Smooth muscle cell of the brain vasculature (primary cell): ENCODE measurements around the gene RBM14.
"Not testable (repeated sequence)": the region's sequence is repeated elsewhere in the genome, so short reads cannot be mapped to it uniquely, and the experiment has no call there.

Experiments used
- DNase-seq: peaks from one replicate; pipeline ENCODE4 v3.0.0-alpha.2; 2012; ENCODE audit warnings: low read depth, low spot score

RBM14 gene

DNA sequence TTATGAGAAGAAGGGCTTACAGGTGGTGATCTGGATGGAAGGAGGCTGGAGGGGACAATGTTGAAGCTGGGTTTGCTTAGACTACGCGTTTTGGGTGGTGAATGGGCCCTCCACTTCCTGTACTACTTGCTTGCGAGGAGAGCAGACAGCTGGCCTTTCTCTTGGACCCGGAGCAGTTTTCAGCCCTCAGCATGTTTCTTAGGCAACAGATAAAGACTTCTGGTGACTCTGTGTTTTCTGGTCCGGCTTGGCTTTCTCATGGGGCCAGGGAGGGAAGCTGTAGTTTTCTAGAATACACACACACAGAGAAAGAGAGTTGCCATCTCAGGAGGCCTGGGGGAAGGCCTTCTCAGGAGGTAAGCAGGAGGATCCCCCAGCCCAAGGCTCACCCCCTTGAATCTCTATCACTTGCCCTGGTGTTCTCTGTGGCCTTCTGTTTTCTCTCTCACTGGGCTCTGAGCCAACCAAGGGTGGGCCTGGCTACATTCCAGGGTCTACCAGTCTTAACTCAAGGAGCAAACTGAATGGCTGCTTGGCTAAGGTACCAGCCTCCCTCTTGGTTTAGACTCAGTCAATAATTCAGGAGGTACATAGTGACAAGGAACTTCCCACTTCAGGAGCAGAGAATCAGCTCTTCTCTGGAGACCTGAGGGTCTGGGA, 21.1 kb upstream of the RBM14 start:
- DNase-seq, result no peak

DNA sequence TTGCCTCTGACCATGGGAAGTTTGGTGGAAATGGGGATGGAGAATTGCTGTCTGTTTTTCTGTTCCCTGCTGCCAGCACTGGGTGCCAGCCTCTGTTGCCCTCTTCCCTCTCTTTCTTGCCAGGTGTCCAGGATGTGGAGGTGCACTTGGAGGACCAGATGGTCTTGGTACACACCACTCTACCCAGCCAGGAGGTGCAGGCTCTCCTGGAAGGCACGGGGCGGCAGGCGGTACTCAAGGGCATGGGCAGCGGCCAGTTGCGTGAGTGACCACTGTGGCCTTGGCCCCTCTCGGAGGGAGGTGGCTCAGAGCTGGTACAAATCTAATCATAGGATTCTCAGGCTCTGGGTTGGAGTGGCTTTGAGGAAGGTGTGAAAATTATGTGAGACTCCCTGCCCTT, 17.4 kb upstream of the RBM14 start:
- DNase-seq, result no peak

DNA sequence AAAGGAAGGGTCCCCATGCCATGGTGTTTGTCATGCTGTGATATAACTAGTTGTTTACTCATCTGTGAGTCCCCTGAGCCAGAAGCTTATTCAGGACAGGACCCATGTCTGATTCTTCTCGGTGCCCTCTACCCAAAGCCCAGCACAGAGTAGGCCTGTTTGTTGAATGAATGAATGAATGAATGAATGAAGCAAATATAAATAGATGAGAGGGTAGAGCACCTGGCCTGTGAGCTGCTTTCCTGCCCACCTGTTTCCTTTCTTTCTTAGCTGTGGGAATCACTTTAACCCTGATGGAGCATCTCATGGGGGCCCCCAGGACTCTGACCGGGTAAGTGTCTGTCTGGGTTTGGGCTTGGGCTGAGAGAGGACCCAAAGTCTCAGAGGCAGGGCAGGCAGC, 16.2 kb upstream of the RBM14 start:
- DNase-seq, result no peak

DNA sequence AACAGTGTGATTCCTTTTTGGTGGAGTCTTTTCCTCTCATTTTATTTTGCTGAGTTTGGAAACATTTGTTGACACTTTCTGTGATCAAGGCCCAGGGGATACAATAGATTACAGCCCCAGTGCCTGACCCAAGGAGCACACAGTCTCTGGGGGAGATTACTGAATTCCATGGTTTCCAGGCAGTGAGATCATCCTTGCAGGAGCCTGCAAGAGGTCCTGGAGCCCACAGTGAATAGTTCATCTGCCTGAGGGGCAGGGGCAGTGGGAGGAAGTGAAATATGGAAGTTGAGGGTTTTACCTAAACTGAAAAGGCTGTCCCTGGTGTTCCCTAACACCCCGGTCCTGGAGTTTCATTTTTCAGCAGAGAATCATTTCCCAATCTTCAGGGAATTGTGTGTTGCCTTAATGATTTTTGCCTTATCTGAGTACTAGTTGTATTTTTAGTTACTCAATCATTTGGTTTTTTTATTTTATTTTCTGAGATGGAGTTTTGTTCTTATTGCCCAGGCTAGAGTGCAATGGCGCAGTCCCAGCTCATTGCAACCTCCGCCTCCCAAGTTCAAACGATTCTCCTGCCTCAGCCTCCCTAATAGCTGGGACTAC, 15.7 kb upstream of the RBM14 start:
- DNase-seq, result no peak

DNA sequence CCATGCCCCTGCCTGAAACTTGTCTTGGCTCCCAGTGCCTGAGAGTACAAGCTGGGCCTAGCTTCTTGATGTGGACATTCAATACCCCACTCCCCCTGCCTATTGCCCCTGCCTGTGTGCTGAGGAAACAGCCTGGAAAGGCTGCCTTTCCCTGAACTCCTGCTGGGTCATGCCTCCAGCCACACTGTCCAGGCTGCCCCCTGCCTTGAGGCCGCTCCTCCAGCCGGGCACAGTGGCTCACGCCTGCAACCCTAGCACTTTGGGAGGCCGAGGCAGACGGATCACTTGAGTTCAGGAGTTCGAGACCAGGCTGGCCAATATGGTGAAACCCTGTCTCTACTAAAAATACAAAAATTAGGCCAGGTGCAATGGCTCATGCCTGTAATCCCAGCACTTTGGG, 13.4 kb upstream of the RBM14 start:
- no peak for DNase-seq

DNA sequence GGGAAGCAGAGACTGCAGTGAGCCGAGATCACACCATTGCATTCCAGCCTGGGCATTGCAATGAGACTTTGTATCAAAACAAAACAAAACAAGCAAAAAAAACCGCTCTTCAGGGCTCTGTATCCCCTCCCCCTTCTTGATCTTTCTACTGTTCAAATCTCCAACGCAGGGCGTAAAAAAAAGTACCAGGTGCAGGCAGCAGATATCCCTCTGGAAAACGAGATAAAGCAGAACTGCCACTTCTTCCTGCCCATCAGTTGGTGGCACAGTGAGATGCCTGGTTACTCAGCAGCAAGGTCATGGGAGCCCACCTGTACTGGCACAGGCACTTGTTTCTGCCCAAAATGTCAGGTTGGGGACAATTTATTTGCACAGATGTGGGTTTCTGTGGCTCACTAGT, 12.3 kb upstream of the RBM14 start:
- no peak for DNase-seq

DNA sequence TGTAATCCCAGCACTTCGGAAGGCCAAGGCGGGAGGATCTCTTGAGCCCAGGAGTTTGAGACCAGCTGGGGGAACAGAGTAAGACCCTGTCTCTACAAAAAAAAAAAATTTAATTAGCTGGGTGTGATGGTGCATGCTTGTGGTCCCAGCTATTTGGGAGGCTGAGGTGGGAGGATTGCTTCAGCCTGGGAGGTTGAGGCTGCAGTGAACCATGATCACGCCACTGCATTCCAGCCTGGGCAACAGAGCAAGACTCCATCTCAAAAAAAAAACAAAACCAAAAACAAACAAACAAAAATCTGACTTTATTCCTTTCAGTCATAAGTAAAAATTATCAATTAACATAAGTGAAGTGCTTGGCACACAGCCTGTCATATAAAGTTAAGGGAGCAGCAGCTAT, 9.8 kb upstream of the RBM14 start:
- not testable (repeated sequence) for DNase-seq

DNA sequence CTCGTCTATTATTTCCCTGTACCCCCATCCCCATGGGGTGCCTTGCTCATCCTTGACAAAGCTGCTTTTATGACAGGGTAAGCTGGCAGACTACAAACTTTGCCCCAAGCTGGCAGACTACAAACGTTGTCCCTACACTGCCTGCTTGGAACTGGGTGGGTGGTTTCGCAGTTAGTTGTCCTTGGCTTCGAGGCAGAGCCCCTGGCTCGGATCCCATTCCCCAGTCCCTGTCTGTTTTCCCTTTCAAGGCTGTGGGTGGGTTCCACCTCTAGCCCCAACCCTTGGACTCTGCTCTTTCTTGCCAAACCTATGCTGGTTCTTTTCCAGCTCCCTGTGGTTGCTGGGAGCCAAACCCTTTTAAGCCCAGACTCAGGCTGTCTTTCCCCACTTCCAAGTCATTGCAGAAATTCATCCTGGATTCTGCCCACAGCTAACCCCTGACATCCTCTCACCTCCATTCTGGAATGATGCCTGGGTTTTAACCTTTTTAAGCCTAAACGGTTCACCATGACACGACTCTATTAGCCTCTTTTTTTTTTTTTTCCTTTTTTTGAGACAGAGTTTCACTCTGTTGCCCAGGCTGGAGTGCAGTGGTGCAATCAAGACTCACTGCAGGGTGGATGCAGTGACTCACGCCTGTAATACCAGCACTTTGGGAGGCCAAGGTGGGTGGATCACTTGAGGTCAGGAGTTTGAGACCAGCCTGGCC, 9.2 kb upstream of the RBM14 start:
- DNase-seq, result peak; percentile 83

DNA sequence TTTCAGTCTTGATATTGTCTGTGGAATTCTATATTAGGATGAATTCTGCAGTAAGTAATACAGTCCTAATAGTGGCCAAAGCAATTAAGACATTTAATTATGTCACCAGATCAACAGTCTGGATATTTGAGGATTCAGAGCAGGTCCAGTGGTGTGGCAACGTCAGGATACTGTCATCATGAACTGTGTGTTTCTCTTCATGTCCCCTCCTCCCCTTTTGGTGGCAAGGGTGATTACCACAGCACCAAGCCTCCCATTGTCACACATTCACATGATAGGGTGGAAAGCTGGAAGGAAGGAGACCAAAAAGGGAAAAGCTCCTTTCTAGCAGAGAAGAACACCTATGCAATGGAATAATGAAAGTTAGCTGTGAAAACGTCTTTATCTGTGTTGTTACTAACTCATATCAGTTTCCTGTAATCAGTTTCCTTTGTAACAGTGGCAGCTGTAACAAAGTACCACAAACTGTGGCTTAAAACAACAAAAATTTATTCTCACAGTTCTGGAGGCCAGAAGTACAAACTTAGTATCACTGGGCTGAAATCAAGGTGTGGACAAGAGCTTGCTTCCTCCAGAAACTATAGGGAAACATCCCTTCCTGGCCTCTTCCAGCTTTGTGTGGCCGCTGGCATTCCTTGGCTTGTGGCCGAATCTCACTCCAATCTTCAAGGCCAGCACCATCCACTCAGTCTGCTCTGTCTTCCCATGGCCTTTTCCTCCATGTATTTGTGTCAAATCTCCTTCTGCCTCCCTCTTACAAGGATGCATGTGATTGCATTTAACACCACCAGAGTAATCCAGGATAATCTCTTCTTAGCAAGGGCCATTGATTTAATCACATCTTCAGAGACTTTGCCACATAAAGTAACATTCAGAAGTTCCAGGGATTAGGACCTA, 6.5 kb upstream of the RBM14 start:
- DNase-seq, result no peak

DNA sequence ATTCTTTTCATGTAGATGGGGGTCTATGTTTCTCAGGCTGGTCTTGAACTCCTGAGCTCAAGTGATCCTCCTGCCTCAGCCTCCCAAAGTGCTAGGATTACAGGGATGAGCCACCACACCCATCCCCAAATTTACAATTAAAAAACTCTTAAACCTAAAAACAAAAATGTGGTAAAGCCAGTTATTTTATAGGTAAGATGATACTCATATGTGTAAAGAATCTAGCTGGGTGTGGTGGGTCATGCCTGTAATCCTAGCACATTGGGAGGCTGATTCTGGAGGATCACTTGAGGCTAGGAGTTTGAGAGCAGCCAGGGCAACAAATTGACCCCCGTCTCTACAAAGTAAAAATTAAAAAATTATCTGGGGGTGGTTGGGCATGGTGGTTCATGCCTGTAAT, 4.0 kb upstream of the RBM14 start:
- no peak for DNase-seq

DNA sequence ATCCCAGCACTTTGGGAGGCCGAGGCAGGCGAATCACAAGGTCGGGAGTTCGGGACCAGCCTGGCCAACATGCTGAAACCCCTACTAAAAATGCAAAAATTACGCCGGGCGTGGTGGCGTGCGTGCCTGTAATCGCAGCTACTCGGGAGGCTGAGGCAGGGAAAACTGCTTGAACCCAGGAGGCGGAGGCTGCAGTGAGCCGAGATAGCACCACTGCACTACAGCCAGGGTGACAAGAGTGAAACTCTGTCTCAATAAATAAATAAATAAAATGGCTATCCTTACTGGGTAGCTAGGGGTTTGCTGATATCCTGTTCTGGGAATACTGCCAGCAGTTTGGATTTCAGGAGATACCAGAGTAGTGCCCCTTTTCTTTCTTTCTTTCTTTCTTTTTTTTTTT, 2.4 kb upstream of the RBM14 start:
- DNase-seq, result no peak

DNA sequence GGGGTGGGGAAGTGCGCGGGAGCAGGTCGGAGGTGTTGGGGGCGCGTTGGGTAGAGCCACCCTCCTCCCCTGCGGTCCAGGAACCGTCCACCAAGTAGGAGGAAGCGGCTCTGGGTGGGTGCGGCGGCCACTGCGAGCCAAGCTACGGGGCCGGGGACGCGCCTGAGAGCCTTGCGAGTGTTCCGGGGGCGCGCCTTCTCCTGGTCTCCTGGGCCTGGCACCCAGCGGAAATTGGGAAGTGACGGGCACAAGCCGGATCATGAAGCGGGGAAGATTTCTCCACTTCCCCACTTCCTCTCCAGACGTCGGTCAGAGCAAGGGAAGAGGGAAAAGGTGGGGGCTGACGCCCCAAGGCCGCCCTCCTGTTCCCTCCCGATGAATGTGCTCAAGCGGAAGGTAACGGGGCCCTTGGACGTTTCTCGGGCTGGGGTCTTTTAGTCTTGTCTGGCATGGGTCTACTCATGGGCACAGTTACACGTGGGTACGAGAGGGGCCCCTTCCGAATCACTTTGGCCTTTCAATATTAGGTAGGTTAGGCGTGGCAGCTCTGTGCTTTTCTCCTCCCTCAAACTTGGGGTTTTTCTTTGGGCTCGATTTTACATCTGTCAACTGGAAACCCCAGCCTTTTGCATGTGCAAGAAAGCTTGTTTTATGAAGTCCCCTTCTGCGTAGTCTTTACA, 865 bp downstream of the RBM14 start:
- no peak for DNase-seq

DNA sequence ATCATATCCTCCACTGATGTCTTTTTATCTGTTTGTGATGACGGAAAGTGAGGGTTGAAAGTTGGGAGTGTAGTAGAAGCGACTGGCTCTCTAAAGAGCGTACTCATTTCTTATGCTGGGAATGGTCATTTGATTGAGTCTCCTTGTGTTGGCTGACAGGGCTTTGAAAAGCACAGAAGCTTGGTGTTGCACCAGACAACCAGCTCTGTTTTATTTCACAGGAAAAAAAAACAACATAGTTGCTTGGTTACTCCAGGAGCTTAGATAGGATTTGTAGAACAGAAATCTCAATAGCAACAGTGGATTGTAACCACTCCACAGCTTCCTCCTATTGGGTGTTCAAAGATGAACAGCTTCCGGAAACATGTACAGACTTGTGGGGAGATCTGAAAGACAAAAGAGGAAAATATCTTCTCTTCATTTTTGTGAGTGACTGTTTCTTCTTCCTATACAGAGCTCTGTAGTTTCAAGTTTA, 2.7 kb downstream of the RBM14 start:
- no peak for DNase-seq

DNA sequence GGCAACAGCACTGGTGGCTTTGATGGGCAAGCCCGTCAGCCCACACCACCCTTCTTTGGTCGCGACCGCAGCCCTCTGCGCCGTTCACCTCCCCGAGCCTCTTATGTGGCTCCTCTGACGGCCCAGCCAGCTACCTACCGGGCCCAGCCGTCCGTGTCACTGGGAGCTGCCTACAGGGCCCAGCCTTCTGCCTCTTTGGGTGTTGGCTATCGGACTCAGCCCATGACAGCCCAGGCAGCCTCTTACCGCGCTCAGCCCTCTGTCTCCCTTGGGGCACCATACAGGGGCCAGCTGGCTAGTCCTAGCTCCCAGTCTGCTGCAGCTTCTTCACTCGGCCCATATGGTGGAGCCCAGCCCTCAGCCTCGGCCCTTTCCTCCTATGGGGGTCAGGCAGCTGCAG, 8.0 kb downstream of the RBM14 start:
- no peak for DNase-seq

DNA sequence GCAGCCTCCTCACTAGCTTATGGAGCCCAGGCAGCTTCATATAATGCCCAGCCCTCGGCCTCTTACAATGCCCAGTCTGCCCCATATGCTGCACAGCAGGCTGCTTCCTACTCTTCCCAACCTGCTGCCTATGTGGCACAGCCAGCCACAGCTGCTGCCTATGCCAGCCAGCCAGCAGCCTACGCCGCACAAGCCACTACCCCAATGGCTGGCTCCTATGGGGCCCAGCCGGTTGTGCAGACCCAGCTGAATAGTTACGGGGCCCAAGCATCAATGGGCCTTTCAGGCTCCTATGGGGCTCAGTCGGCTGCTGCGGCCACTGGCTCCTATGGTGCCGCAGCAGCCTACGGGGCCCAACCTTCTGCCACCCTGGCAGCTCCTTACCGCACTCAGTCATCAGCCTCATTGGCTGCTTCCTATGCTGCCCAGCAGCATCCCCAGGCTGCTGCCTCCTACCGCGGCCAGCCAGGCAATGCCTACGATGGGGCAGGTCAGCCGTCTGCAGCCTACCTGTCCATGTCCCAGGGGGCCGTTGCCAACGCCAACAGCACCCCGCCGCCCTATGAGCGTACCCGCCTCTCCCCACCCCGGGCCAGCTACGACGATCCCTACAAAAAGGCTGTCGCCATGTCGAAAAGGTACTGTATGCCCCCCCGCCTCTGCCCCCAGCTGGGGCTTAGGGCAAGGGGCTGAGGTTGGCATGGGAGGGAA, 8.8 kb downstream of the RBM14 start:
- no peak for DNase-seq

DNA sequence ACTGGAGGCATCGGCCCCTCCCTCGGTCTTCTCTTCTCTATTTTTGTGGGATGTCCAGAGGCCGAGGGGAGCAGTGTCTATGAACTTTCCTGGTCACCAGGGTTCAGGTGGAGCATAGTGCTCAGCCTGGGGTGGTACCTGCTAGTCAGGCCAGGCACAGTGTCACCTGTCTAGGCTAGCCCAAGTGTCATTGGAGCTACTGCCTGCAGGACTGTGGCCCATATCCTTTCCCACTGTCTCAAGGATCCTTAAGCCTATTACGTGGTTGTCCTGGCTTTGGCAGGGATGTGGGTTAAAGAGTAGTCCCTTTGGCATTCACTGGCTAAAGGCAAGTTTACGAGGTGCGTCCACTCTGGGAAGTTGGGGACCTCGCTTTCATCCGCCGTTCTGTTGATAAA, 9.3 kb downstream of the RBM14 start:
- DNase-seq, result no peak

DNA sequence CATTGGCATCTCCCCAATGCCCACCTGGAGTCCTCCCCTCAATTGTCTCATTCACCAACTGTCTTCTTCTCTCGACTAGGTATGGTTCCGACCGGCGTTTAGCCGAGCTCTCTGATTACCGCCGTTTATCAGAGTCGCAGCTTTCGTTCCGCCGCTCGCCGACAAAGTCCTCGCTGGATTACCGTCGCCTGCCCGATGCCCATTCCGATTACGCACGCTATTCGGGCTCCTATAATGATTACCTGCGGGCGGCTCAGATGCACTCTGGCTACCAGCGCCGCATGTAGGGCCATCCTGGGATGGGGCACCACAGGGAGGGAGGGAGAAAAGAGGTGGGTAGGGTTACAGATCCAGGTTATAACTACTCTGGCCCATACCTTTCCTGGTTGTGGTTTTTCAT, 10.0 kb downstream of the RBM14 start:
- no peak for DNase-seq

DNA sequence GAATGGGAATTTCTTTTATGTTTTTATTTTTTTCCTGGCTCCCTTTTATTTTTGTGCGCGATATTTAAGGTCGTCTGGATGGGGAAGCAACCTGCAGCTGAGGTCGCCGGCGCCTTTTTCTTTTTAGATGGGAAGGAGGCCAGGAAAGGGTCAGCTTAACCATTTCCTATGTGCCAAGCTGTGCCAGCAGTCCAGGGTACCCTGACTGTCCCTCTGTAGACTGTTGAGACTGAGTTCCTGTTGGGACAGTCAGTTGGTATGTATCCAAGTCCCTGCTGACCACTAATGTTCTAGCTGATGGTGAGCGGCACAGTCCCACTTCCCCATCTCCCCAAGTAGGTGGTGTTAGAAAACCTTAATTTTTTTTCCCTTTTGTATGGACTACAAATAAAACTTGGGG, 10.5 kb downstream of the RBM14 start:
- no peak for DNase-seq

DNA sequence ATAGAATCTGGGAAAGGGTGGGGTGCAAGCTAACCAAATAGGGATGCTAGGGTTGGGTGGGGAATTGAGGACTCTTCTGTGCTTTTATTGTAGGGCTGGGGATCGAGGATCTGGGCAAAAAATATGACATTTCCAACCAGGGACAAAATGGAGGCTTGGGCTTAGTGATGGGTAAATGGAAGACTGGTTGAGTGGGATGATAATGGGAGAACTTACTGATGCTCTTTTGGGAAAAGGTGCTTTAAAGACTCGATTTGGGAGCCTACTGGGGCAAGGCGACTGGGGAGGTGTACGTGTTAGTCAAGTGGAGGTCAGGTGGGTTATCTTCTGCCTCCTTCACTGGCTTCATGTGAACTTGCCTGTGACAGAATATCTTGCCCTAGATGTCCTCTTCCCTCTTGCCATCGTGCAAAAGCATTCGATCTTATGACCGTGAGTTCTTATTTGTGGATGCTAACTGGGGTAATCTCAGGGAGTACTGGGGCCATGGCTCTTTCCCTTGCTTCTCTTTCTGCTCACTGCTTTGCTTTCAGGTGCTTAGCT, 11.7 kb downstream of the RBM14 start:
- no peak for DNase-seq

DNA sequence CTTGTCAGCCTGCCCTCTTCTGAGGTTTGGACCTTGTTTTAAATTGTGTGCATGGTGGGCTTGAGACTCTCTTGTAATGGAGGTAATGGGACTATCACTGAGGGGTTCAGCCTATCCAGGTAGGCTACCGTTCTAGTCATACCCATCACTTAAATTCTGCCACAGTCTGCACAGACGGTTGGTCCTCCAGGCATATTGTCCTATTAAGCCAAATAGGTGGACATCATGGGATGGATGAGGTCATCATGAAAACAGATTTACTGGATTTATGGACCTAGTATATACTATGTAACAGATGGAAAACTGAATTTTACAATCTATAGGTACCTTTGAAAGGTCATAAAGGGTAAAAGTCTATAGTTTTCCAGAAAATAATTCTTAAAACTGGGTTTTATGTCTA, 12.9 kb downstream of the RBM14 start:
- DNase-seq, result no peak

DNA sequence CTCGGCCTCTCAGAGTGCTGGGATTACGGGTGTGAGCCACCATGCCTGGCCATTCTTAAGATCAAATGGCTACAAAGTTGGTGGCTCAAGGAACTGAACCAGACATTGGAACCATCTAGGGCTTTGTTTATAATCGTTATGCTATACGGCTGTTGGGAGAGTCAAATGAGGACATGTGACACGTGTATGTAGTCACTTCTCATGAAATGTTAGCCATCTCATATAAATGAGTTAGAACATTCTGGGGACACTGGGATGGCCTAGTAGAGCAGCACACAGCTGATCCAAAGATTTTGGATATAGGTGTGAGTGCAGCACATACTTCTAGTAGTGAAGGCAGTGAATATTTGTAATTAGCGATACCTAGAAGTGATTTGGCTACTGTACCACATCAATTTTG, 15.5 kb downstream of the RBM14 start:
- no peak for DNase-seq
